A673 (cell line): ENCODE data around the gene TBC1D22A. TPM values are rescaled to one million over a fixed set of nuclear protein-coding genes. Genes with fewer than 3 reads are reported as not detected.

ENCODE experiments used
- BruUV-seq: library from RNA; stranded (reverse); fragments of 400-500 nt; replicated peaks from 2 replicates; lab custom pipeline; 2021; lab: Mats Ljungman, UMichigan
- CTCF ChIA-PET: fragments of 300-600 bp; sonication (Branson Sonifier 250); formaldehyde crosslinking; loops from one replicate; lab custom pipeline; 2022; ENCODE audit warnings: antibody characterized with exemption; lab: Charles Lee
- POLR2A ChIA-PET: fragments of 300-600 bp; sonication (Branson Sonifier 250); formaldehyde crosslinking; loops from one replicate; lab custom pipeline; 2022; ENCODE audit warnings: antibody characterized with exemption; ENCODE audit not compliant: low non-redundant PET; lab: Charles Lee
- DNase-seq: peaks from one replicate; pipeline ENCODE4 v3.0.0-alpha.2; 2015; ENCODE audit warnings: low spot score
- H3K27ac ChIP-seq: fragments of 200-600 bp; sonication (generic); 2 replicates; pipeline ENCODE4 v1.5.1; 2016; ENCODE audit warnings: mixed run types, low read depth, mild to moderate bottlenecking, mixed read lengths, antibody characterized with exemption, low read length; ENCODE audit not compliant: poor library complexity, severe bottlenecking
- H3K27me3 ChIP-seq: fragments of 200-600 bp; sonication (generic); replicated peaks from 2 replicates; pipeline ENCODE4 v1.6.1; 2017; ENCODE audit warnings: mixed run types, low read depth, mild to moderate bottlenecking, mixed read lengths, antibody characterized with exemption, low read length; ENCODE audit not compliant: insufficient read depth, poor library complexity
- H3K36me3 ChIP-seq: fragments of 200-600 bp; sonication (generic); 2 replicates; pipeline ENCODE4 v1.6.1; 2016; ENCODE audit warnings: mixed run types, mild to moderate bottlenecking, mixed read lengths, antibody characterized with exemption, low read length; ENCODE audit not compliant: insufficient read depth, poor library complexity, severe bottlenecking
- H3K4me1 ChIP-seq: fragments of 200-600 bp; sonication (generic); 2 replicates; pipeline ENCODE4 v1.6.1; 2017; ENCODE audit warnings: mixed run types, mild to moderate bottlenecking, mixed read lengths, antibody characterized with exemption, low read length; ENCODE audit not compliant: insufficient read depth, poor library complexity, severe bottlenecking
- H3K4me3 ChIP-seq: fragments of 200-600 bp; sonication (generic); 2 replicates; pipeline ENCODE4 v1.5.1; 2016; ENCODE audit warnings: low read depth, mixed run types, mild to moderate bottlenecking, mixed read lengths, low read length; ENCODE audit not compliant: poor library complexity, severe bottlenecking
- H3K9me3 ChIP-seq: fragments of 200-600 bp; sonication (generic); 2 replicates; pipeline ENCODE4 v1.6.1; 2016; ENCODE audit warnings: mixed run types, low read depth, mild to moderate bottlenecking, mixed read lengths, antibody characterized with exemption, low read length; ENCODE audit not compliant: poor library complexity, severe bottlenecking
- EZH2 ChIP-seq: fragments of 200-600 bp; sonication (generic); IDR thresholded peaks from 2 replicates; pipeline ENCODE4 v1.6.1; 2017; ENCODE audit warnings: borderline replicate concordance, low read depth, mild to moderate bottlenecking, mixed read lengths, antibody characterized with exemption, low read length; ENCODE audit not compliant: poor library complexity, severe bottlenecking
- intact Hi-C: fragments of 100-400 bp; cut with micrococcal nuclease; formaldehyde crosslinking; loops from one replicate; pipeline ENCODE4 v1.10.0; 2022; ENCODE audit not compliant: unreplicated experiment
- total RNA-seq: library from RNA; stranded (reverse); gene quantifications from 2 replicates; pipeline ENCODE4 v1.2.3, GENCODE V29; 2021
- TF ChIP-seq, protein P1 (sequence below): fragments of 300-800, 200-600 bp; sonication (generic); conservative IDR thresholded peaks from 2 replicates; pipeline ENCODE4 v1.5.1; 2017; ENCODE audit warnings: low read depth, mild to moderate bottlenecking, antibody characterized with exemption, low read length, moderate library complexity, mixed read lengths

TBC1D22A gene
- total RNA-seq, 1 experiment from 2014 or later, result 22.5 TPM

DNA sequence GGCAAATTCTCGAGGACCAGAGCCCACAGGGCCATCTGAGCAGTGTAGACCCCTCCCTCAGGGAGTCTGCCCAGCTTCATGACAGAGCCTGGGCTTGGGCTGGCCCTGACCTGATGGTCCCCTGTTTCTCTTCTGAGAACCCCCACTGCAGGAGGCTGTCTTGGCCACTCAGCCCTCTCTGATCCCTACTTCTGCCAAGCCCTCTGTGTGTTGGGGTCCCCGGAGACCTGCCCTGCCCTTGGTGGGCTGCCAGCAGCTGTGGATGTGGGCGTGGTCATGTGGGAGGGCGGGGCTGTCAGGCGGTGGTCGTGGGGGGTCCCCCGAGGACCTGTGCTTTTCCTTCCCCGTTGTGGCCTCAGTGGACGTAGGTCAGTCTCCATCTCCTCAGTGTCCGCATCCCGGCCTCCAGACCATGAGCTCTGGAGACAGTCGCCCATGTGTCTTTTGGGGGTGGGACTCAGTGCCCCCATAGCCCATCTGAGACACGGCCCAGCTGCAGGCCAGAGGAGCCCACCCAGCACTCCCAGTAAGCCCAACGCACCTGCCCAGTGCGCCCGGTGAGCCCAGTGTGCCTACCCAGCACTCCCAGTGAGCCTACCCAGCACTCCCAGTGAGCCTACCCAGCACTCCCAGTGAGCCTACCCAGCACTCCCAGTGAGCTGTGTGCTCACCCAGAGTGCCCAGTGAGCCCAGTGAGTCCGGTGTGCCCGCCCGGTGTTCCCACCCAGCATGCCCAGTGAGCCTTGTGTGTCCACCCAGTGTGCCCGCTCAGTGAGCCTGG is 409.2 kb downstream of the TBC1D22A start:
- Histone ChIP-seq H3K36me3 (no peaks in the 10 kb centered on the region), H3K4me3 (no peak overlapping the region), H3K4me1 (no peaks in the 10 kb centered on the region), H3K27me3 (no peaks in the 10 kb centered on the region), H3K27ac (no peak overlapping the region), H3K9me3 (no peaks in the 10 kb centered on the region)
- ChIA-PET POLR2A (no interaction called here), CTCF (no interaction called here)
- no peak for DNase-seq
- intact Hi-C loops, result no loop called here
- TF ChIP-seq, protein P1, sequence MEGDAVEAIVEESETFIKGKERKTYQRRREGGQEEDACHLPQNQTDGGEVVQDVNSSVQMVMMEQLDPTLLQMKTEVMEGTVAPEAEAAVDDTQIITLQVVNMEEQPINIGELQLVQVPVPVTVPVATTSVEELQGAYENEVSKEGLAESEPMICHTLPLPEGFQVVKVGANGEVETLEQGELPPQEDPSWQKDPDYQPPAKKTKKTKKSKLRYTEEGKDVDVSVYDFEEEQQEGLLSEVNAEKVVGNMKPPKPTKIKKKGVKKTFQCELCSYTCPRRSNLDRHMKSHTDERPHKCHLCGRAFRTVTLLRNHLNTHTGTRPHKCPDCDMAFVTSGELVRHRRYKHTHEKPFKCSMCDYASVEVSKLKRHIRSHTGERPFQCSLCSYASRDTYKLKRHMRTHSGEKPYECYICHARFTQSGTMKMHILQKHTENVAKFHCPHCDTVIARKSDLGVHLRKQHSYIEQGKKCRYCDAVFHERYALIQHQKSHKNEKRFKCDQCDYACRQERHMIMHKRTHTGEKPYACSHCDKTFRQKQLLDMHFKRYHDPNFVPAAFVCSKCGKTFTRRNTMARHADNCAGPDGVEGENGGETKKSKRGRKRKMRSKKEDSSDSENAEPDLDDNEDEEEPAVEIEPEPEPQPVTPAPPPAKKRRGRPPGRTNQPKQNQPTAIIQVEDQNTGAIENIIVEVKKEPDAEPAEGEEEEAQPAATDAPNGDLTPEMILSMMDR, result no peak
- no peak for TF ChIP-seq EZH2
- BruUV-seq, result no TSS peak

- no TSS peak for BruUV-seq
- no peaks in the 10 kb centered on the region for H3K27me3 ChIP-seq
- no peak for TF ChIP-seq EZH2
- TF ChIP-seq, protein P1, result no peak
- no peaks in the 10 kb centered on the region for H3K36me3 ChIP-seq
- H3K9me3 ChIP-seq, result no peaks in the 10 kb centered on the region
- intact Hi-C loops, result no loop called here
- ChIA-PET POLR2A (no interaction called here), CTCF (no interaction called here)
- no peak overlapping the region for H3K4me3 ChIP-seq
- no peak overlapping the region for H3K27ac ChIP-seq
- no peak for DNase-seq
- H3K4me1 ChIP-seq, result no peaks in the 10 kb centered on the region
These were observed 410.5 kb downstream of the TBC1D22A start for GRCh38 chr22:47172771-47173534.

- no peak for TF ChIP-seq EZH2
- no peak for DNase-seq
- H3K9me3 ChIP-seq, result no peaks in the 10 kb centered on the region
- BruUV-seq, result no TSS peak
- no peak overlapping the region for H3K27ac ChIP-seq
- no peaks in the 10 kb centered on the region for H3K4me1 ChIP-seq
- no peaks in the 10 kb centered on the region for H3K27me3 ChIP-seq
- intact Hi-C loops, result no loop called here
- ChIA-PET CTCF (no interaction called here), POLR2A (no interaction called here)
- no peak overlapping the region for H3K4me3 ChIP-seq
- H3K36me3 ChIP-seq, result no peaks in the 10 kb centered on the region
These were observed 411.1 kb downstream of the TBC1D22A start for GRCh38 chr22:47173535-47174021.
